Measurements from ENCODE around the gene CEP250. TPM values are rescaled to one million over a fixed set of nuclear protein-coding genes. Genes with fewer than 3 reads are reported as not detected.
"Not testable (repeated sequence)": the region's sequence is repeated elsewhere in the genome, so short reads cannot be mapped to it uniquely, and the experiment has no call there.

CEP250 gene
- total RNA-seq, 2 experiments from 2014 or later = 82.9 to 84.5 TPM

DNA sequence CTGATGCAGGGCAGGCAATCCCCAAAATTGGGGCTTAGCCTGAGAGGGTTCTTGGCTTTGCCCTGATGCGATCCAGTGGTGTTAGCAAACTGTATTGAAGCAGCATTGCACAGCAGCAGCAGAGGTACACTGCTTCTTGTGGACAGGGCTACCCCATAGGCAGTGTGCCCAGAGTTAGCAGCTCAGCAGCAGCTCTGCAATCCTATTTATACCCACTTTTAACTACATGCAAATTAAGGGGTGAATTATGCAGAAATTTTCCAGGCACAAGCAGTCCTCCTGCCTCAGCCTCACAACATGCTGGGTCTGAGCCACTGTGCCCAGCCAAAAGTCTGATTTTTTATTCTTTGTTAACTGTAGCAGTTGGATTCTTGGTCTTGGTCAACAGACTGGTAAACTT, 70.2 kb downstream of the CEP250 start:
- POLR2A ChIA-PET = no interaction called here
- H3K27ac Mint-ChIP-seq = no peak overlapping the region
- H3K4me1 Mint-ChIP-seq = peaks cover 5% of the 10 kb centered on the region
- ATAC-seq (ENCODE audit: low read depth) (no peak), DNase-seq (no peak)
- peaks cover 1% of the 10 kb centered on the region for H3K36me3 Mint-ChIP-seq
- no peaks in the 10 kb centered on the region for H3K9me3 Mint-ChIP-seq
- no peaks in the 10 kb centered on the region for H3K27me3 Mint-ChIP-seq
- no peak overlapping the region for H3K4me3 Mint-ChIP-seq

DNA sequence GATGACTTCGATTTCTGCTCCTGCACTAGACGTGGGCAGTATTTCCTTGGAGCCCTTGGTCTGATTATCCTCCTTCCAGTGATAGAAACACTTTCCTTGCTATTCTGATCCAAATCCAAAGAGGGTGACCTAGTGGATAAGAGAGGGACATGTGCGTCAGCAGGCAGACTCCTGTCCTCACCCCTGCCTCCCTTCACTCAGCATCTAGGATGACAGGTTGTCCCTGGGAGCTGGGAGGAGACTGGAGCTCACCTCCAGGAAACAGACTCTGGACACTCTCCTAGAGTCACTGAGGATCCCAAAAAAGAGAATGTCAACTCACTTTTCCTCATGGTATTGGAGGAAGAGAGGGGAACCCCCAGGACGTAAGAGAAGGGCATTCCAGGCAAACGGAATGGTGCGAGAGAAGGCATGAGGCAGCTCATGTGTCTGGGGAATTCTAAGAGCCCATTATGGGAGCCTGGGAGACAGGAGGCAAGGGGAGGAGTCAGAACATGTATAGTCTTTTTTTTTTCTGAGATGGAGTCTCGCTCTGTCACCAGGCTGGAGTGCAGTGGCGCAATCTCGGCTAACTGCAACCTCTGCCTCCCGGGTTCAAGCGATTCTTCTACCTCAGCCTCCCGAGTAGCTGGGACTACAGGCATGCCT, 71.8 kb downstream of the CEP250 start:
- POLR2A ChIA-PET = interaction anchor here (0.6 to 0.7 kb wide), 2 partner anchors 15 to 27 kb away, joined by 3 read pairs; no protein-coding TSS in a partner anchor
- Mint-ChIP-seq H3K27me3 (peaks cover 3% of the 10 kb centered on the region), H3K36me3 (peaks cover 1% of the 10 kb centered on the region), H3K4me1 (peaks cover 5% of the 10 kb centered on the region), H3K4me3 (no peak overlapping the region), H3K27ac (no peak overlapping the region), H3K9me3 (no peaks in the 10 kb centered on the region)
- ATAC-seq (ENCODE audit: low read depth) (no peak), DNase-seq (no peak)

DNA sequence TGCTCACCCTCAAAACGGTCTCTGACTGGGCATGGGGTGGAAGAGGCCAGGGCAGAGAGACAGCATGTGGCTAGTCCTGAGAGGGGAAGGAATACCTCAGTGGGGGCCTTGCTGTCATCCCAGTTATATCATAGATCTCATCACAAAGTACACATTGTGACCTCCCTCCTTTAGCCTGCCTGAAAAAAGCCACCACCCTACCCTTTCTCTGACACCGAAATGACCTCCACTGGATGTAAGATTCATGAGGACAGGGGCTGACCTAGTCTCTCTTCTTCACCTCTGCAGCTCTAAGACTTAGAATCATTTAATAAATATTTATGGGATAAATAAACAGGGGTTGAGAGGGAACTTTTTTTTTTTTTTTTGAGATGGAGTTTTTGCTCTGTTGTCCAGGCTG, 74.2 kb downstream of the CEP250 start, which contains the start of gene C20orf173:
TSS of gene C20orf173 (minus strand) at position 101 of the 400 bp plus-strand sequence. CDS start 279 bp downstream, outside the sequence.
- no peak within 1 kb of the TSS for H3K27ac Mint-ChIP-seq
- H3K27me3 Mint-ChIP-seq = peaks cover 3% of the 10 kb centered on the region
- DNase-seq (no peak), ATAC-seq (ENCODE audit: low read depth) (no peak)
- no peaks in the 10 kb centered on the region for H3K9me3 Mint-ChIP-seq
- peaks cover 5% of the 10 kb centered on the region for H3K4me1 Mint-ChIP-seq
- peaks cover 1% of the 10 kb centered on the region for H3K36me3 Mint-ChIP-seq
- no peak within 1 kb of the TSS for H3K4me3 Mint-ChIP-seq
- POLR2A ChIA-PET = no interaction called here

DNA sequence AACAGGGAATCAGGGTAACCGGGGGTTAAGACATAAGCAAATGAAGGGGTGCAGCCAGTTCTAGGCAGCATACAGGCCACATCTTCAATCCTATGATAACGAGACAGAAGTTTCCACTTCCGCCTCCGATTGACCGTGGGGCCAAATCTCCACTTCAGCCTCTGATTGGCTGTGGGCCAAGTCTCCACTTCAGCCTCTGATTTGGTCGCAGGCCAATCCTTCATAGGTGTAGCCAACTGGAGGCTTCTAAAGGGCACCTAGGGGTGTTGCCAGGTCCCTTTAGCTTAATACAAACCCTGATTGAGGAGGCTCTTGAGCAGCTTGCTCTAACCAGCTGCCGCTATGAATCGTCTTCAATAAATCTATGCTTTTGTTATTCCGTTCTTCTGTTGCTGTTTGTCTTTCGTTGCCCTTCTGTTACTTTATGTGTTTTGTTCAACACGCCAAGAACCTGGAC, 84.4 kb downstream of the CEP250 start:
- peaks cover 4% of the 10 kb centered on the region for H3K27me3 Mint-ChIP-seq
- POLR2A ChIA-PET = interaction anchor here (1.3 kb wide), 1 partner anchor 414 kb away, joined by 4 read pairs; the partner anchor contains the start of gene SCAND1
- H3K36me3 Mint-ChIP-seq = peaks cover 4% of the 10 kb centered on the region
- peak; percentile 31 for ATAC-seq (ENCODE audit: low read depth)
- H3K27ac Mint-ChIP-seq = peak overlapping the region; percentile 63
- peaks cover 14% of the 10 kb centered on the region for H3K4me1 Mint-ChIP-seq
- peak overlapping the region; percentile 61 for H3K4me3 Mint-ChIP-seq
- DNase-seq = no peak
- no peaks in the 10 kb centered on the region for H3K9me3 Mint-ChIP-seq

DNA sequence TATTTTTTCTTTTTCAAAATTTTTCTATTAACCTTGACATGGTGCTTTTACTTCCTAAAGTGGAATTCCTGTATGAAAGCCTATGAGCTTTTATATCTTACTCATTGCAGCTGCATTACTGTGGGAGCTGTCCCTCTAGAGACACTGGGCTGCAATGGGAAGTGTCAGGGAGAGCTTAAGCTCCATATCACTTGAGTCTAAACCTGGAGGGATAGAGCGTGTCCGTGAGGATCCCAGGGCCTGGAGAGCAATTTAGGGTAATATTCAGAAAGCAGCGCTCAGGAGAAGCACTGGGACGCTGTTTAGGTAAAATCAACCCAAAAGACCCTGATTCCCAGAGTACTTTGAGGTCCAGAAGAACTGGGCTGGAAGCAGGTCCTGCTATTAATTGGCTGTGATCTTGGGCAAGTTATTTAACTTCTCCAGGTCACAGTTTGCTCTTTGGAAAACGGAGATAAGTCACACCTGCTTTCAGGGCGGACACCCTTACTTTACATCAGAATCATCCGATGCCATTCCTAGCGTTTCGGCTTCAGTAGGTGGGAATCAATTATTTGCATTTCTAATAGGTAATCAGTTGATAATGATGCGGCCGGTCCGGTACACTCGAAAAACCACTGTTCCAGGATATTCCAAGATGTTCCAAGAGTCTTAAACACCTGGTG, 85.9 kb downstream of the CEP250 start:
- H3K4me3 Mint-ChIP-seq = peak overlapping the region; percentile 94
- H3K9me3 Mint-ChIP-seq = no peaks in the 10 kb centered on the region
- H3K4me1 Mint-ChIP-seq = peaks cover 14% of the 10 kb centered on the region
- DNase-seq = no peak
- peaks cover 4% of the 10 kb centered on the region for H3K36me3 Mint-ChIP-seq
- POLR2A ChIA-PET = interaction anchor here (0.6 to 2.8 kb wide), 6 partner anchors 50 to 413 kb away, joined by 4 to 12 read pairs (median 6); partner anchors contain the start of genes SCAND1 and SPAG4
- no peak for ATAC-seq (ENCODE audit: low read depth)
- H3K27me3 Mint-ChIP-seq = peaks cover 4% of the 10 kb centered on the region
- no peak overlapping the region for H3K27ac Mint-ChIP-seq

DNA sequence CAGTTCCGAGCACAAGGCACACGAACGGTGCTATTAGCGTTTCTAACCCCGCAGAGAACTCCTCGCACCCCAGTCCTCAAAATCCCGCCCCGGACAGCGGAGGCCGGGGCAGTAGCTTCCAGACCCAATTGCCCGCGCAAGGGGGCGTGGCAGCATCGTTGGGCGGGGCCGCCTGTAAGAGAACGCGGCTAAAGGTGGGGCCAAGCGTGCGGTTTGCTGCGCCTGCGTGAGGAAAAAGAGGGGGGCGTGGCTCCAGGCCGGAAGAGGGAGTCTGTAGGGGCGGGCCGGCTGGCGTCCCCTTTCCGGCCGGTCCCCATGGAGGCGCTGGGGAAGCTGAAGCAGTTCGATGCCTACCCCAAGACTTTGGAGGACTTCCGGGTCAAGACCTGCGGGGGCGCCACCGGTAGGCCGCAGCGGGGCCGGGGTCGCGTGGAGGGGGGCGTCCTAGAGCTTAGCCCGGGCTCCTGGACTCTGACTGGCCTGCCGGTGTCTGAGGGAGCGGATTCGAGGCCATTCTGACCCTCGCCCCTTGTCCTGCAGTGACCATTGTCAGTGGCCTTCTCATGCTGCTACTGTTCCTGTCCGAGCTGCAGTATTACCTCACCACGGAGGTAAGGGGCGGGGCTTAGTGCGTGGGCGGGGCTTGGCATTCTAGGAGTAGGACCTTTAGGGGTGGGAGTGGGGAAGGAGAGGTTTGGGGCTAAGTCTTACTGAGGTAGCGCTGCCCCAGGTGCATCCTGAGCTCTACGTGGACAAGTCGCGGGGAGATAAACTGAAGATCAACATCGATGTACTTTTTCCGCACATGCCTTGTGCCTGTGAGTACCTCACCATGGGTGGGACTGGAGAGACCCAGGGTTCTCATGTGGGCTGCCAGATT, 86.6 kb downstream of the CEP250 start, which contains the start of gene ERGIC3:
TSS of gene ERGIC3 (plus strand) at position 296 of the 880 bp plus-strand sequence. CDS start at position 316, 20 bp downstream.
- peak within 1 kb of the TSS; percentile 94 for H3K4me3 Mint-ChIP-seq
- DNase-seq = peak; percentile 97
- ATAC-seq (ENCODE audit: low read depth) = peak; percentile 94
- POLR2A ChIA-PET = interaction anchor here (0.5 to 2.8 kb wide), 7 partner anchors 15 to 412 kb away, joined by 3 to 12 read pairs (median 5); partner anchors contain the start of genes SCAND1 and SPAG4
- peaks cover 14% of the 10 kb centered on the region for H3K4me1 Mint-ChIP-seq
- peaks cover 4% of the 10 kb centered on the region for H3K36me3 Mint-ChIP-seq
- H3K9me3 Mint-ChIP-seq = no peaks in the 10 kb centered on the region
- H3K27ac Mint-ChIP-seq = peak within 1 kb of the TSS; percentile 94
- H3K27me3 Mint-ChIP-seq = peaks cover 4% of the 10 kb centered on the region

DNA sequence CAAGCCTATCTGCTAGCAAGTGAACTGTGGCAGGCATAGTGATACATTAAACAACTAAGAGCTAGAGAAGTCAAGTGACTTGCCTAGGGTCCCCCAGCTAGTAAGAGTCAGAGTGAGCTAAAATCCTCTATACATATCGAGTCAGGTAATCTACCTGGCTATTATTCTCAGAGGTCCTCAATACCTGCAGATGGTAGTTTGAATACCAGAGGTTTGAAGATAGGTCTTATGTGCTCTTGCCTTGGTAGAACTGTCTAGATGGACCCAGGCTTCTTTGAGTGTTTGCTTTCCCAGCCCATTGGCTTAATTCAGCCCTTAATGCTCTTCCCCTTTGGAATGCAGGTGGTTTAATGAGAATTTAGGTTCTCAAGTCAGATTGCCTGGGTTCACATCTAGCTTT, 87.6 kb downstream of the CEP250 start:
- Mint-ChIP-seq H3K27me3 (peaks cover 4% of the 10 kb centered on the region), H3K36me3 (peaks cover 4% of the 10 kb centered on the region), H3K27ac (peak overlapping the region; percentile 94), H3K4me3 (peak overlapping the region; percentile 94), H3K4me1 (peaks cover 14% of the 10 kb centered on the region), H3K9me3 (no peaks in the 10 kb centered on the region)
- POLR2A ChIA-PET = interaction anchor here (1.1 to 2.8 kb wide), 3 partner anchors 55 to 76 kb away, joined by 3 to 12 read pairs (median 8); partner anchors contain the start of gene SPAG4
- ATAC-seq (ENCODE audit: low read depth) (no peak), DNase-seq (no peak)

DNA sequence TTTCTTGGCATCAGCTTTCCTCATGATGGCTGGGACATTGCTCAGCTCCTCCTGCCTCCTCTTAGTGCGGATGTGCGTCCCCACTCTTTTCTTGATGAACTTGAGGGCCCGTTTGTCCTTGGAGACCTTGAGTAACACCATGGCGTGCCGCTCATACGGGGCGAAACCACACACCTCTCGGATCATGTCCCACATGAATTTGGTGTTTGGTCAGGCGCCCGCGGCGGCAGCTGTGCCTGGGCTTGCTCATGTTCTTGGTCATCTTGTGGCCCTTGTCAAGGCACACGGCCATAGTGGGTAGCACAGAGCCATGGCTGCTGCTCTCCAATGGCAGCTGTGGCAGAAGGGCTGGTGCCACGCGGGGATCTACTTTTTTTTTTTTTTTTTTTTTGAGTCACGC, 89.0 kb downstream of the CEP250 start:
- Mint-ChIP-seq H3K4me3 (no peak overlapping the region), H3K4me1 (peaks cover 14% of the 10 kb centered on the region)

DNA sequence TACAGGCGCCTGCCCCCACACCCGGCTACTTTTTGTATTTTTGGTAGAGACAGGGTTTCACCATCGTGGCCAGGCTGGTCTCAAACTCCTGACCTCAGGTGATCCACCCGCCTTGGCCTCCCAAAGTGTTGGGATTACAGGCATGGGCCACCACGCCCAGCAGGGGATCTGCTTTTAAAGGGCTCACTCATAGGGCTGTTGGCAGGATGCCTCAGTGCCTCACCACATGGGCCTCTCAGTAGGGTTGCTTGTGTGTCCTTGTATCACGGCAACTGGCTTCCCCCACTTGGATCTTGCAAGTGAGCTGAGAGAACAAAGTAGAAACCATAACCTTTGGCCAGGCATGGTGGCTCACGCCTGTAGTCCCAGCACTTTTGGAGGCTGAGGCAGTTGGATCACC, 89.5 kb downstream of the CEP250 start:
- H3K27ac Mint-ChIP-seq; H3K4me3 Mint-ChIP-seq; ATAC-seq (ENCODE audit: low read depth); H3K36me3 Mint-ChIP-seq; H3K27me3 Mint-ChIP-seq; DNase-seq; H3K9me3 Mint-ChIP-seq; POLR2A ChIA-PET: not testable (repeated sequence)
- H3K4me1 Mint-ChIP-seq = peaks cover 14% of the 10 kb centered on the region

More for the DNA sequence above, 89.0 kb downstream of the CEP250 start:
- Mint-ChIP-seq H3K27me3 (peaks cover 4% of the 10 kb centered on the region), H3K9me3 (no peaks in the 10 kb centered on the region), H3K36me3 (peaks cover 7% of the 10 kb centered on the region), H3K27ac (no peak overlapping the region)
- POLR2A ChIA-PET = no interaction called here
- no peak for DNase-seq
- no peak for ATAC-seq (ENCODE audit: low read depth)

DNA sequence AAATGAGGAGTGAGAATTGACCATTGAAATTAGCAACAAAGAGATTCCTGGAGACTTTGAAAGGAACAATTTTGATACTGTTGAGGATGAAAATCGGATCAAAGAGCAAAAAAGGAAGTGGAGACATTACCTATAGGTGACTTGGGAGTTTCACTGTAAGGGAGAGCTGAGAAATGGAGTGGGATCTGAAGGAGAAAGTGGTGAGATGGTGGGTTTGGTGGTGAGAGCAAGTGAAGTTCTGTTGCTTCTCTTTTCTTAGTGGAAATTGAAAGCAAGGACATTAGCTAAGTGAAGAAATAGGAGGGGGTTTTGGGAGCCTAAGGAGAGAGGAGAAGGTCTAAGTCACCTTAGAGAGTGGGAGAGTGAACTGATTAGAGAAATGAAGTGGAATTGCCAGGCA, 90.7 kb downstream of the CEP250 start:
- POLR2A ChIA-PET = no interaction called here
- DNase-seq (no peak), ATAC-seq (ENCODE audit: low read depth) (no peak)
- Mint-ChIP-seq H3K9me3 (no peaks in the 10 kb centered on the region), H3K27ac (no peak overlapping the region), H3K27me3 (peaks cover under 1% of the 10 kb centered on the region), H3K4me3 (no peak overlapping the region), H3K4me1 (peaks cover 12% of the 10 kb centered on the region), H3K36me3 (peaks cover 10% of the 10 kb centered on the region)

DNA sequence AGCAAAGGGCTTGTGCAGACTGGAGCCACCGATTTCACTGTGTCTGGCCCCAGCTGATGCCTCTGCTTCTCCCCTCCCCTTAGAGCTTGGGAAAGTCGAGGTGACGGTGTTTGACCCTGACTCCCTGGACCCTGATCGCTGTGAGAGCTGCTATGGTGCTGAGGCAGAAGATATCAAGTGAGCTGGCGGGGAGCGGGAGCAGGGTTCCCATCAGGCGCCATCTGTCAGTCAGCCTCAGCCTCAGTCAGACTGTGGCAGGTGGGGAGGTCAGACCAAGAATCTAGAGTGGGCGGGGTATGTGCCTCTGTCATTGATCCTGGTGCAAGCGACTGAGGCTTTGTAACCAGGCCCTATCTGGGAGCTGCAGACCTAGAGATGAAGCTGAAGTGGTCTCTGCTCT, 91.9 kb downstream of the CEP250 start:
- DNase-seq (no peak), ATAC-seq (ENCODE audit: low read depth) (no peak)
- H3K4me3 Mint-ChIP-seq = no peak overlapping the region
- no peaks in the 10 kb centered on the region for H3K27me3 Mint-ChIP-seq
- no peaks in the 10 kb centered on the region for H3K9me3 Mint-ChIP-seq
- POLR2A ChIA-PET = no interaction called here
- H3K4me1 Mint-ChIP-seq = peaks cover 10% of the 10 kb centered on the region
- peaks cover 10% of the 10 kb centered on the region for H3K36me3 Mint-ChIP-seq
- no peak overlapping the region for H3K27ac Mint-ChIP-seq

DNA sequence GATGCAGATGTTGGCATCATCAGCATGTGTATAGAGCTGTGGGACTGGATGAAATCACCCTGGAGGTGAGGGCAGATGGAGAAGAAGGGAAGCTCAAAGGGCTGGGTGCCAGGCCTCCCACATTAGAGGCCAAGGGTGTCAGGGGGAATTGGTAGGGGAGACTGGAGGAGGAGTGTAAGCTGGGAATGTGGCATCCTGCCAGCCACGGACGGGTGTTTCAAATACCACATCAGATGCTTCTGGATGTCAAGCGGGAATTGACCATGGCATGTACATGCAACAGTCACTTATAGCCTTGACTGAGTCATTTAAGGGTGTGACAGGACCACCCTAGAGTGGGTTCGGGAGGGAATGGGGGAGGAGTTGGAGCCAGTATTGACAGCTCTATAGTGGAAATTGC, 96.1 kb downstream of the CEP250 start:
- POLR2A ChIA-PET = no interaction called here
- Mint-ChIP-seq H3K27ac (no peak overlapping the region), H3K4me1 (no peaks in the 10 kb centered on the region), H3K9me3 (no peaks in the 10 kb centered on the region), H3K36me3 (peaks cover 11% of the 10 kb centered on the region), H3K27me3 (no peaks in the 10 kb centered on the region), H3K4me3 (no peak overlapping the region)
- DNase-seq (no peak), ATAC-seq (ENCODE audit: low read depth) (no peak)

DNA sequence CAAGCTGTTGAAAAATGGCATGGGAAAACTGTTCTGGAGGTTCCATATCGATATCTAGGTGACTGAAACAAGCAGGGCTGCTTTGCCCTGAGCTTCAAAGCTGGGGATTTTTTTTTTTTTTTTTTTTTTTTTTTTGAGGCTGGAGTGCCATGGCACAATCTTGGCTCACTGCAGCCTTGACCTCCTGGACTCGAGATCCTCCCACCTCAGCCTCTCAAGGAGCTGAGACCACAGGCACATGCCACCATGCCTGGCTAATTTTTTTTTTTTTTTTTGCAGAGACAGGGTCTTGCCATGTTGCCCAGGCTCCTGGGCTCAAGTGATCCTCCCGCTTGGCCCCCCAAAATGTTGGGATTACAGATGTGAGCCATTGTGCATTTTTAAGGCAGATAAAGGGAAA, 97.5 kb downstream of the CEP250 start:
- H3K4me3 Mint-ChIP-seq = no peak overlapping the region
- H3K4me1 Mint-ChIP-seq = no peaks in the 10 kb centered on the region
- POLR2A ChIA-PET = interaction anchor here (0.5 kb wide), 1 partner anchor 399 kb away, joined by 3 read pairs; no protein-coding TSS in a partner anchor
- H3K27me3 Mint-ChIP-seq = no peaks in the 10 kb centered on the region
- no peak overlapping the region for H3K27ac Mint-ChIP-seq
- ATAC-seq (ENCODE audit: low read depth) (no peak), DNase-seq (no peak)
- peaks cover 11% of the 10 kb centered on the region for H3K36me3 Mint-ChIP-seq
- no peaks in the 10 kb centered on the region for H3K9me3 Mint-ChIP-seq
